HG03060 (cell line): ENCODE measurements around the gene TMEM200A.

Experiments
- ATAC-seq: cut with Tn5 transposase; IDR thresholded peaks from one replicate; pipeline ENCODE4 v1.9.1; 2021; ENCODE audit warnings: low read depth, moderate number of reproducible peaks; ENCODE audit not compliant: unreplicated experiment

Gene TMEM200A

DNA sequence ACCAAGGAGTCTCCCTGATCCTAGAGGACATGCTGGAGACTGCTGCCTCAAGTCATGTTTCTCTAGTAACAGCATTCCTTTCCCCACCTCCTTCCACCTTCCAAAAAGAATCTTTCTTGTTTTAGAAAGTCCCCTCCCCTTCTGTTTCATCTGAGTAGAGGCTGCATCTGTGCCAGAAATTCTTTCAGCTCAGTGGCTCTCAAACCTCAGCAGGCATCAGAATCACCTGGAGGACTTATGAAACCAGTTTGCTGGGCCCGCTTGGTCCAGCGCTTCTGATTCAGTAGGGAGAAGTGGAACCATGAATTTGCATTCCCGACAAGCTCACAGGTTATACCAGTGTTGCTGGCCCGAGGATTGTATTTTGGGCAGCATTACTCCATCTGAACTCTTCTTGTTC is 55.1 kb downstream of the TMEM200A start:
- ATAC-seq = no peak

DNA sequence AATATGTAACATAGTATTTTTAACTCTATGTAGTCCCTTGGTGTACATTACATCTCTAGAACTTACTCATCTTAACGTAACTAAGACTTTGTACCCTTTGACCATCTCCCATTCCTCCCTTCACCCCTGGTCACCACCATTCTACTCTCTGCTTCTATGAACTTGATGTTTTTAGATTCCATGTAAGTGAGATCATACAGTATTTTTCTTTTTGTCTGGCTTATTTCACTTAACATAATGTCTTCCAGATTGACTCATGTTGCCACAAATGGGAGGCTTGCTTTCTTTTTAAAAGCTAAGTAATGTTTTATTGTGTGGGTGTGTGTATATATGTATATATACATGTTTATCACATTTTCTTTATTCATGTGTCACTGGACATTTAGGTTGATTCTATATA is 55.8 kb downstream of the TMEM200A start:
- ATAC-seq = no peak

DNA sequence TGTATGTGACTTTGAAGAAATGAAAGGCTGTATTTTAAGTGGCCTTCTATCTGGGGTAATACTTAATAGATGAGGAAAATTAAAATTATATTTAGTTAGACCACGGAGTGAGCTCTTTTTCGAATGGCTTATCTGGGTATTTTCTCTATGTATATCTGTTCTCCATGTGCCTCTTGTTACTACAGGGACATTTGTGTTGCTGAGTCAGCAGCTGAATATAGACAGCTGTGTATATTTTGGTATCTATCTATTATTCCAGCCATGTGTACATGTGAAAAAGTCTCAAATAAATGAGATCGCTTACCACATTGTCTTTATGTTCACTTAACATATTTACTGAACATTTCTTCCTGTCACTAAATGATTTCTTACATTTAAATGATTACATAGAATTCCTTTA is 57.2 kb downstream of the TMEM200A start:
- no peak for ATAC-seq

DNA sequence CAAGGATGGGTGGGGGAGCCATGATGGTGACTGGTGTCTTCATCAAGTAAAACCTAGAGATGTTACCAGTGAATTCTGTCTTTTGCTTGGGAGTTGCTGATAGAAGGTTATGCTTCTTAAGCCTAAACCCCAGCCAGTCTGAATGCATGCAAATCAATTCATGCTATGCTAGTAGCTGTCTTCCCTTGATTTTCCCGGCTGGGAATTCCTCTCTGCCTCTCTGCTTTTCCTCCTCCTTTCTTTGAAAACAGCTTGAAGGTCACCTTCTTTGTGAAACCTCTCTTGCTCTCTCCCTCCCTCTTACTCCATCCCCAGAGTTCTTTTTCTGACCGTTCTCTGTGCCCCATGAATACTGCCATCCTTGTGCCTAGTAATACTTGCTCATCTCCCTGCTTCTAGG is 58.9 kb downstream of the TMEM200A start:
- no peak for ATAC-seq

DNA sequence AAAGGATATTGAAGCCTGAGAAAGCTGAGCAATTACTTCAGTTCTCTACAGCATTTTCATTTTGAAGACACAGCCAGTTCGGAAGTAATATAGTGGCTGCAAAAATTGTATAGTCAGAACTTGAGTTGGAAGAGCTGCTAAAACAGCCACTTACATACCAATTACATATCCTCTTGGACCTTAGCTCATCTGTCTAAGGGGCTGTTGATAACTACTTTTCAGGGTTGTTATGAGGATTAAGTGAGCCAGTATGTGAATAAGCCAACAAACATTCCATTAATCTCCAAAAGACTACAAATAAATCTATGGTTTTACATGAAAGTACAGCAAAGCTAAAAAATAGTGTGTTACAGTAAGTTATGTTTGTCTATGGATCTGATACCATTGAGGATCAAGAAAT is 59.7 kb downstream of the TMEM200A start:
- no peak for ATAC-seq

DNA sequence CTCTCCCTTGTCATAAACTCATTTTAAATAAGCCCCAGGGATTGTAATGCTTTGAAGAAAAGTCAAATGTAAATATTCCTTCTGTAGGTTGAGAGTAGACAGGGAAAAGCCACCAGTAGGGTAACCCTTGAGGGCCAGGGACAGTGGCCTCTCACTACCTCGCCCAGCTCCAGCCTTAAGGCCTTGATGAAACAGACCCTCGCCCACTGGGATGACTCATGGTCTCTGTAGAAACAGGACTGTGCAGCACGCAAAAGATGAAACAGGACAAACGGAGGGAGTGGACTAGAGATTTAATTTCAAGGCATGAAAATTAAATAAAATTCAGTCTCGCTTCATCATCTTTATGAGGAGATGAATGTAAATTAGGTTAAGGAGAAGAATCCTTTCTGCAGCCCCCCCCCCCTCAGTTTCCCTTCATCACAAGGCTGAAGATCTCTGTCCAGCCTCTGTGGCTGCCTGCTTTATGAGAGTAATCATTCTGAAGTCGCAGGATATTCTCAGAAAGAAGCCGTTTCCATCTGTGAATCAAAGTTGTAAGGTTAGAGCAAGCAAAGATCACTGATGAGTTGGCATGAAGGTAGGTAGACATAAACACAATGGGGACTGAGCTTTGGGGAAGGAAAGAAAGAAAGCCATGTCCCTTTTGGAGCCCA is 60.4 kb downstream of the TMEM200A start:
- ATAC-seq = no peak

DNA sequence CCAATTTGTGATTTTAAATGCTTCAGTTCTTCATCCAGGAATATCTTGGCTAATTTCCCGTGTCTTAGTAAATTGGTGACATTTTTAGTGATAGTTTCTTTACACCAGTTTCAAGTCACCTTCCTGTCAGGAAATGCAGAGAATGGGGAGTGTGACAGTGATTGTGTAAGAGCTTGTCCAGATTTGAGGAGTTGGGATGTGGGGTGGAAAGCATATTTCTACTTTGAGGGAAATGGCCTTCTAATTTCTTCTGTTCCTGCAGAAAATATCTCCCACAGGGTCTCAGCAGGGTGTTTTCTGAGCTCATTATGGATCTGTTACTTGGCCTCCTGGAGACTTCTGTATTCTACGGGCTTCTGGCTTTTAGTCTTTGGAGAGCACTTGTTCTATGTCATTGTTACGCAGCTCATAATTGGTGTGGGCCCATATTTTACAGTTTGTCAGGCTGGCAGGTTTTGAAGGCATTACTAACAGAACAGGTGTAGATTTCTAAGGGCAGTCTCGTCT is 65.6 kb downstream of the TMEM200A start:
- no peak for ATAC-seq

DNA sequence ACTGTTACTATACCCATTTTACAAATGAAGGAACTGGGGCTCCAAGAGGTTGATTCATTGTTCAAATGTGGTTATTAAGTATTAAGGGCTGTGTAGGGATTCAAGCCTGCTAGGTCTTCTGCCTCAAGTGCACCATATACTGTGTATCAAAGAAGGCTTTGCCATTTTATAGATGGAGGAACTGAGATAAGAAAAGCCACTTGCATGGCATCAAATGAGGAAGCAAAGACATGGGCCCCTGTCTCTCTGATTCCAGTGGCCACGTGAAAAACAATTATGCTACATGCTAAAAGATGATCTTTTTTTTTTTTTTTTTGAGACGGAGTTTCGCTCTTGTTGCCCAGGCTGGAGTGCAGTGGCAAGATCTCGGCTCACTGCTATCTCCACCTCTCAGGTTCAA is 67.0 kb downstream of the TMEM200A start:
- no peak for ATAC-seq

DNA sequence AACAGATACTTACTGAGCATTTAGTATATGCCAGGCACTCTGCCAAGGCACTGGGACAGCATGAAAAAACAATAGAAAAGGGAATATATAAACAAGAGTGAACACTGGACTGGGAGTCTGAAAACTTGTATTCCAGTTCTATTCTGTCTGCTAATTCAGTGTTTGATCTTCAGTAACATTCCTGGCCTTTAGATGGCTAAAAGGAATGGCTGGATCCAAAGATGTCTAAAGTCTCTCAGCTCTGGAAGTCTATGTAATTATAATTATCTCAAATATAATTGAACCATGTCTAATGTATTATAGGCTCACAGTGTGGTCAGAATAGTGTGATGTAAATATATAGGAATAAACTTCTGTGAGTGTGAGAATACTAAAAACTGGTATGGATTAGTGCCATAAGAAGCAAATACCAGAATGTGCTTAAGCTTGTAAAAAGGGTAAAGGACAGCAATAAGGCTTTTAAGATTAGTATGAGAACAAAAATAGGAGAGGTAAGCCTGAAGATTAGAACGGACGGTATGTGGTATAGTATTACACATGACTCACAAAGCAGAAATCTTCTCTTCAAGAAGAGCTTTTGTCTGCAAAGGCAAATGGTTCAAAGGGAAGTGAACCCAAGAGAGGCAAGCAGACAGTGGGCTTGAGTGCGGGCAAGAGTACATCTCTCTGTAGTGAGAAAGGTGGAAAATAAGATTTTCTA is 68.5 kb downstream of the TMEM200A start:
- no peak for ATAC-seq

DNA sequence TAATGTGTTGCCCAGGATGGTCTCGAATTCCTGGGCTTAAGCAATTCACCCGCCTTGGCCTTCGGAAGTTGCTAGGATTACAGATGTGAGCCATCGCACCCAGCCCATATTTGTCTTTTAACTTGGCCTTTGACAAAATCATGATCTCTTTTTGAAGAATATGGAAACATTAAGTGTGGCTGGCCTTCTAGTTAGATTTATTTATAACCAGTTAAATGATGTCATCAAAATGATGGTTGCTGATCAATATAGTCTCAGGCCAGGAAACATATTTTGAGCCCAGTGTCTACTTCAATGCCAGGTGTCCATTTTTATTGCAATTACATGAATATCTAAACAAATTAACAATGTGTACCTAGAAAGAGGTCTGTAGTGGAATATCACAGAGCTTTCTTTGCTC is 69.4 kb downstream of the TMEM200A start:
- ATAC-seq = no peak

DNA sequence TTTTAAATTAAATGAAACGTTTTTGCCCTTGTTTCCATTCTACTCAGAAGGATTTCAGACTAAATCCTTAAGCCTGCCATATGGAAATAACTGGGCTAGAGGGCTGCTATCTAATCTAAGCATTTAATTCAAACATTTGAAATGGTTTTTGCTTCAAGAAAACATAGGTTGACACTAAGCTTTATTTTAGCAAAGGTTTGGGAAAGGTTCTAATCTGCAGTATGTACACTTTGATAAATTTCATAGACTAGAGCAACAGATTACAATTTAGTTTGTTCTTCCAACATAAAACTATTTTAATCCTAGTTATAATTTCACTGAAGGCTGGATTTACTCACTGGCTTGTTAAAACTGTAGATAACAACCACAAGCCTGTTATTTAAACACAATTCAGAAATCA is 72.1 kb downstream of the TMEM200A start:
- no peak for ATAC-seq

DNA sequence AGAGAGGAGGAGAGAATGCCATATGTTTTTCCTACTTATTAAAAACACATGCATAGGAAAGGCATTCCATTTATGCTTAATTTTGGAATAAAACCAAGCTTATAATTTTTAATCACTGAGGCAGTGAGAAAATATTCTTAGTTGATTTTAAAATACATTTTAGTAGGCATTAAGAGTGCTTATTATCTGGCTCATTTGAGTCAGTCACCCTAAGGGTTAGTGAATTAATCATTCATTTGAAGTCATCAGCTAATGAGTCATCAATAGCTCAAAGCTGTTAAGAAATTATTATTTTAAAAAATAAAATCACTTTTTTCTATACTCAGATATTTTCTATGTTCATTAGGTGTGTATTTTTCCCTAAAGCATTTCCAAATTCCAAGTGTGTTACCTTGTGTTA is 81.6 kb downstream of the TMEM200A start:
- ATAC-seq = no peak

DNA sequence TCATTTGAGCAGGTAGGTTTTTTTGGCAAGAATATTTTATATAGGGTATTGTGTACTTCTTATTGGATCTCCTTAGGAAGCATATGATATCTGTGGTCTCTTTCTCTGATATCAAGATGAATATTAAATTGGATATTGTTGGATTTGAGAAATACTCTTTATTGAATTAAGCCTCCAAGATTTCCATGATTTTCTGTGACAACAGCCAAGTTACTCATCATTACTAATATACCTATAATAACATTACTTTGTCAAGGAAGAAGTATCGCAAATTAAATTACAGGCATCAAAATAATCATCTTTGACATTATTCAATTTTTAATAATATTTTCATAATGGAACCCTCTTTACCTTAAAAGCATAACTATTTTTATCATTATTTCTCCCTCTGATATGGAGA is 86.5 kb downstream of the TMEM200A start:
- ATAC-seq = no peak

DNA sequence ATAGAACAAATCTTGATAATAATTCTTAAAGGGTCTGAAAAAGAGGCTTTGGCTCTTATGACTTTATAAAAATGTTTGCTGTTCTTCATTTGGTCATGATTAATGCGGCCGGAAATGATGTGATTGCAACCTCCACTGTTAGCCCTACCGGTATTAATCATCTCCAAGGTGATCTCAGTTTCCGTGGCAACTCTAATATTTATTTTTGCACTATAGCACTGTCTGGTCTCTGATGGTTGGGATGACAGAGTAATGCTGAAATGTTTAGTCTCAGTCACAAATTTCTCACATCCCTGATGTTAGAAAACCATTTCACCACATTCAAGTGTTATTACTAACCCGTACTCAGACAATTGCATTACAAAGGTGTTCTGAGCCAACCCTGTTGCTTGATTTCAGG is 87.4 kb downstream of the TMEM200A start:
- ATAC-seq = no peak

DNA sequence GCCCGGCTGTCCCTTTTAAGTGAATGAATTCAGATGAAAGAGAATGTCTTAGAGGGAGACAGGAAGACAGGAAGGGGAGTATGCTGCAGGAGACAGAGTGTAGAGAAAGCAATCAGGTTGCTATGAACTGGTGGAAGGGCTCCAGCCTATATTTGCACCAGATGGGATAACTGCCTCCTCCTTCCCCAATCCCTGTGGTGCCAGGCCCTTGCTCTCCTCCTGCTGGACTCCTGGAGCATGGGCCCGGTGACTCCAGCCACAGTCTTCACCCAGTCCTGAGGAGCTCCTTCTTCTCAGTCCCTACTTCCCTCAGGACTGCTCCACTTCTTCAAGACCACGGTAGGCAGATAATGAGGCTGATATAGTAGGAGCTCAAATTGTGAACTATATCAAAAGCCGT is 91.8 kb downstream of the TMEM200A start:
- no peak for ATAC-seq

DNA sequence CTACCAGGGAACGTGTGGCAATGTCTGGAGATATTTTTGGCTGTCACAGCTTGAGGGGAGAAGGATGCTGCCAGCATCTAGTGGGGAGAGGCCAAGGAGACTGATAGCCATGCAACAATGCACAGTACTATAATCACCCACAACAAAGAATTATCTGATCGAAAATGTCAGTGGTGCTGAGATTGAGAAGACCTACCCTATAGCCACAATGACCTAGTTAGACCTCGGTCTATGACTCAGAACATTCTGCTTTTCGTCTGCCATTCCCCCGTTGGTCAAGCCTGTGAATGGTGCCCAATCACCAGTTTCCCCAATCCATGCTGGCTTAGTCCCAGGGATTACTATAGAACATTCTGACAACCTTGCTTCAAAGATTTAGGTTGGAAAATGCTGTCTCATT is 93.5 kb downstream of the TMEM200A start:
- ATAC-seq = no peak

DNA sequence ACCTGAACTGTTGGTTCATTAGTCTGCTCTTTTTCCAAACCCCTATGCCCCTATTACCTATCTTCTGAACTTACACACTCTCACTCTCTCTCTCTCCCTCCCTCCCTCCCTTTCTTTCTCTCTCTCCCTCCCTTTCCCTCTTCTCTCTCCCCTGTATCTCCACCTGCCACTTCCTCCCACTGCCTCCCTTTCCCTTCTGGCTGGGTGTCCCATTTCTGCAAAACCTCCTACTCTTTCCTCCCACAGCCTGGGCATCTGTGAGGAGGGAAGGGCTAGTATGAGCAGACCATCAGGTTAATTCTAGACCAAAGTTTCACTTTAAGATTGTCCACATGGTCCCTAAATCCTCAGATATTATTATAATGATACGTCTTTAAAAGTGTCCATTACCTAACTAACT is 95.1 kb downstream of the TMEM200A start:
- ATAC-seq = no peak

DNA sequence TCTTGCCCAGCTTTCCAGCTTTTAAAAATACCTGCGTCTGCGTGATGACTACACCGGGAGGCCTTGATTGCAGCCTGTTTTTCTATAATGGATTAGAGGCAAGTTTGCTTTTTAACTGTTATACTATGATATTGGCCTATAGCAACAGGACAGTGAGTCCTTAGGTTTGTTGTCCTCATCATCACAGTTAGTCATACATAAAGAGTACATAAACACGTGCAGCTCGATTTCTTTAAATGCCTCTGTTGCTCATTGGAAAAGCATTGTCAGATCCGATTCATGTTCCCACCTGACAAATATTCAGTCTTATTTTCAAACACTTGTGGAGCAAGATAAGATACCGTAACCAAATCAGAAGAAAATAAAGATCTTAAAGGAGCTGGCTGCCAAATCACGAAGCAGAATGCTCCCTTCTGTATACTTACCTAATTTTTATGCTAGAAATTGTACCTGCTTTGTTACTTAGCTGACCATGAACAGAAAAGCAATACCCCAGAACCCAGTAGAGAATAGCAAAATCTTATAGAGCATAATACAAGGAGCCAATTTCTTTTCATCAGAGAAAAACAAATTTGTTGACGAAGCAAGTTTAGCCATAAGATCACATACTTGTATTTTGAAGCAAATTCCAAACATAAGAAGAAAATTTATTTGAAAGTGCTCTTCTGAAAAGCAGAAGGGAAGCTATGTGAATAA is 100.4 kb downstream of the TMEM200A start:
- no peak for ATAC-seq

DNA sequence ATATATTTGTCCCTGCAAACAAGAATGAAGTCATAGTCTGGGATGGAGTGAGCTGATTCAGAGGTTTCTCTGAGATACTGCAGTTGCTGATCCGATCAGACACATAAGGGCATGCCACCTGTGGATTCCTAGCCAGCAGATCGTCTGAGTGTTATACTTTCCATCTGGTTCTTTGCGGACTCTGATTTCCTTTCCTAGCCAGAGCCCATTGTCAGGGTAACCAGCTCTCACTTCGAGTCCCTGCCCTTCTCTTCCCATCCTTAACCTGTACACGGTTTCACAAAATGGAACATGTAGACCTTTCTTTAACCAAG is 100.9 kb downstream of the TMEM200A start:
- no peak for ATAC-seq

DNA sequence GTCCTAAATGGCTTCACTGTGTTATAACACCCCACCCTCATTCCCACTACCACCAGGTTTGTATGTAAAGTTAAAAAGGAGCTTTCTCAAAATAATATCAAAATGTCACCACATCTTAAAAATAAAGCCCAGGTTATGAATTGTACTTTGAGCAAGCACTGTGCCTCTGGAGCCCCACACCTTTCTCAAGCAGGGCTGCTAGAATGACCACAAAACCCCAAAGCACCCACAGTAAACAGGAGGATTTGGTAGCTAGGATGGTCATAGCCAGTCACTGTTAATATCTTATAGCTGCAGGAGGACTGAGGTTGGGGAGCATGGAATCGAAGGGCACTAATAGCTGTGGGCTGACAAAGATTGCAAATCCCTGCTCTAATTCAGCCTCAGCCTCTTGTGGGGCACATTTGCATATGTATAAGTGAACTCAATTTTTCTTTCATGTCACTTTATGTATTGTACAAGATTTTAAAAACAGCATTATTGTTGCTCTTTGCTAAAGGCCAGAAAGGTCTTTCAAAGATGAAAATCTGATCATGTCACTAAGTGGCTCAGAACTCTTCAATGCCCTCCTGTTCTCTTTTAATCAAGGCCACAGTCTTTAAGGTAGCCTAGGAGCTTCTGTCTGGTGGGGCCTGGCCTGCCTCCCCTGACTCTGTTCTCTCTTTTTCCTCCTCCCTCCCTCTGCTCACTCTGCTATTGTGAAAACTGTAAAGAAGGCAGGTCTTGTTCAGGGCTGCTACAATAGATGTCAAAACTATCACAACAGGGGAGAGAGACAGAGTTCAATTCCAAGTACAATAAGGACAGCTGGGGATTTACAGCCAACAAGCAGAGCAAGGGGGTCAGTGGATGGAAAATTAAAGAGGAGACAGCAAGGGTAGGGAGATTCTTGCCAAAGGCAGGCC is 101.6 kb downstream of the TMEM200A start:
- no peak for ATAC-seq

DNA sequence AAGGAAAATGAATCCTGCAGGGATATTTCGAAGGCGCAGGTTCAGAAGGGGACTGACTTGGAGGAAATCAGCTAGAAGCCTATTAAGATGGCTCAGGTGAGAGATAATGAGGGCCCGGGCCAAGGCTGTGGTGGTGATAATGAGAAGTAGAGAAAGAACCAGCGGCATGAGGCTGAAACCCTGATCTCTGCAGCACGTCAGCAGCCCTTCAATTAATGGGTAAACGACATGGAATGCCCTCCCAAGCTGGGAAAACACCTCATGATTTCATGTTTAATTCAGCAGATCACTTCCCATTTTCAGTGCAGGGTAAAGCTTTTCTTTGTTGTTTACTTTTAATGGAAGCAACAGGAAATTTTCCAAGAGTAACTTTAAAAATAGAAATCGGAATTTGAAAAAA is 104.9 kb downstream of the TMEM200A start:
- ATAC-seq = no peak
